Nephron progenitor cell (in vitro differentiated cells): ENCODE results near the gene MACROH2A2.

Experiments used
- DNase-seq: peaks from one replicate; pipeline ENCODE4 v3.0.0; 2021
- H3K27ac Mint-ChIP-seq: 2 replicates; pipeline ENCODE4 v1.8.0; 2021; ENCODE audit warnings: mild to moderate bottlenecking, moderate library complexity, mixed read lengths
- H3K27me3 Mint-ChIP-seq: 2 replicates; pipeline ENCODE4 v1.8.0; 2021; ENCODE audit warnings: mild to moderate bottlenecking, low read depth, mixed read lengths; ENCODE audit not compliant: poor library complexity
- H3K36me3 Mint-ChIP-seq: 2 replicates; pipeline ENCODE4 v1.8.0; 2021; ENCODE audit warnings: low read depth, mixed read lengths
- H3K4me1 Mint-ChIP-seq: 2 replicates; pipeline ENCODE4 v1.8.0; 2021; ENCODE audit warnings: mixed read lengths
- H3K4me3 Mint-ChIP-seq: 2 replicates; pipeline ENCODE4 v1.8.0; 2021; ENCODE audit warnings: mild to moderate bottlenecking, moderate library complexity, mixed read lengths
- H3K9me3 Mint-ChIP-seq: 2 replicates; pipeline ENCODE4 v1.8.0; 2021; ENCODE audit warnings: mild to moderate bottlenecking, moderate library complexity, mixed read lengths
- TF ChIP-seq, protein P1 (sequence below): fragments of 200-600 bp; sonication (generic); IDR thresholded peaks from 2 replicates; pipeline ENCODE4 v1.5.0; 2021; ENCODE audit warnings: antibody characterized with exemption

Gene MACROH2A2

DNA sequence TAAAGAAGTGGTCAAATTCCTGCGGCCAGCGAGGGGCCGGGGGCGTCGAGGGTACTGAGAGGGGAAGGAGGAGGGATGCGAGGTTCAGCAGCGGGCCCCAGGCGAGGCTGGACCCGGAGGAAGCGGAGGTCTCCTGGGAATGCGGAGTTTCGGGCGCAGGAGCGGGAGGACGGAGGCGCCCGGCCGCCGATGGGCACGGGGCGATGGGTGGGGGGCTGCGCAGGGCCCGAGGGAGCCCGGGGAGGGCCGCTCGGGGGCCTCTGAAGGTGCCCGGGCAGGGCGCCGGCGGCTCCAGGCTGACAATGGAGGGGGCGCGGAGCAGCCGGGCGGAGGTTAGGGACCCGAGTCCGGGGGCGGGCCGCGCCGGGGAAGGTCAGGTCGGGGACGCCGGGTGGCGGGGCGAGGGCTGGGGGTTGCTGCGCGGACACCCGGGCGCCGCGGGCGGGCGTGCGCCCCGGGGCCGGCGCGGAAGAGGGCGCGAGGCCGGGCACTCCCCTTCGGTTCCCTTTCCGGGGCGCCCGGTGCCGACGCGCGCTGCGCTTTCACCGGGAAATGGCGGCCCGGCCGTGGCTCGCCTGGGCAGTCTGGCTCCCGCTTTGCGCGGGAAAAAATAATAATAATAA is 683 bp downstream of the MACROH2A2 start:
- Mint-ChIP-seq H3K4me3 (peak overlapping the region; percentile 95), H3K27me3 (peaks cover 3% of the 10 kb centered on the region), H3K9me3 (no peaks in the 10 kb centered on the region), H3K36me3 (peaks cover 7% of the 10 kb centered on the region), H3K4me1 (peaks cover 67% of the 10 kb centered on the region), H3K27ac (peak overlapping the region; percentile 94)
- TF ChIP-seq, protein P1, sequence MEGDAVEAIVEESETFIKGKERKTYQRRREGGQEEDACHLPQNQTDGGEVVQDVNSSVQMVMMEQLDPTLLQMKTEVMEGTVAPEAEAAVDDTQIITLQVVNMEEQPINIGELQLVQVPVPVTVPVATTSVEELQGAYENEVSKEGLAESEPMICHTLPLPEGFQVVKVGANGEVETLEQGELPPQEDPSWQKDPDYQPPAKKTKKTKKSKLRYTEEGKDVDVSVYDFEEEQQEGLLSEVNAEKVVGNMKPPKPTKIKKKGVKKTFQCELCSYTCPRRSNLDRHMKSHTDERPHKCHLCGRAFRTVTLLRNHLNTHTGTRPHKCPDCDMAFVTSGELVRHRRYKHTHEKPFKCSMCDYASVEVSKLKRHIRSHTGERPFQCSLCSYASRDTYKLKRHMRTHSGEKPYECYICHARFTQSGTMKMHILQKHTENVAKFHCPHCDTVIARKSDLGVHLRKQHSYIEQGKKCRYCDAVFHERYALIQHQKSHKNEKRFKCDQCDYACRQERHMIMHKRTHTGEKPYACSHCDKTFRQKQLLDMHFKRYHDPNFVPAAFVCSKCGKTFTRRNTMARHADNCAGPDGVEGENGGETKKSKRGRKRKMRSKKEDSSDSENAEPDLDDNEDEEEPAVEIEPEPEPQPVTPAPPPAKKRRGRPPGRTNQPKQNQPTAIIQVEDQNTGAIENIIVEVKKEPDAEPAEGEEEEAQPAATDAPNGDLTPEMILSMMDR = no peak
- DNase-seq = peak; percentile 62

DNA sequence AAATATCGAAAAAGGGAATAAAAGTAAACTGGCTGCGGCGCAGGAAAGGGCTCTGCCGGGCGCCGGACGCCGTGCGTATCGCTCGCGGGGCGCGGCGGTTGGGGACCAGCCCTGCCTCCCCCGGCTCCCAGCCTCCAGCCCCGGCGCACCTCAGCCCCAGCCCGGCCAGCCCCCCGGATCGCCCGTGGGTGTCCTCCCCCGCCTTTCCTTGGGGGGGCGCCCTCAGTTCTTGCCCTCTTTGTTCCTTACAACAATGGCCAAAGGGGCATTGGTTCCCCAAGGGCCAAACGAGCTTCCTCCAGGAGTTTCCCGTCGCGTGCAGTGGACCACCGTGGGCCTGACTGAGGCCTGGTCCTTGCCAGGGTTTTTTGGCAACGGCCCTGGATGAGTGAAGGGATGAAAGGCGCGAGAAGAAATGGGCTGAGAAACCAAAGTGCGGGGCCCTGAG is 1.2 kb downstream of the MACROH2A2 start:
- Mint-ChIP-seq H3K4me1 (peaks cover 62% of the 10 kb centered on the region), H3K4me3 (peak overlapping the region; percentile 95), H3K27me3 (peaks cover 3% of the 10 kb centered on the region), H3K9me3 (no peaks in the 10 kb centered on the region), H3K27ac (peak overlapping the region; percentile 84), H3K36me3 (peaks cover 12% of the 10 kb centered on the region)
- TF ChIP-seq, protein P1 = peak; percentile 31
- DNase-seq = peak; percentile 45

DNA sequence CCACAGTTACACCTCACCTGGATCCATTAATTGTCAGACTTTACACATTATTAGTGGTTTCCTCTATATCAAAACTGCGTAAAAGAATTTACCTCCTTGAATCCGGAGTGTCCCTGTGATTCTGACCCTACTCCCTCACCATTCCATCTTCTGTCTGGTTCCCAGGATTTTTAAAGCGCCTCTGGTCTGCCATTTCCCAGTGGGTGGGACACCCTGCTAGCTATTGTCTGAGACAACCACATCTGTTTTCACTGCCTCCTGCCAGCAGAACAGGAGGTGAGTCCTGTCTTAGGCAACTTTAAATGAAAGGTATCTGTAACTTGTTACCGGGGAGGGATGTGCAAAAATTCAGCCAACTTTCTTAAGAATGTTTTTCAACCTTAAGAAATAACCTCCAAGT is 2.3 kb downstream of the MACROH2A2 start:
- Mint-ChIP-seq H3K36me3 (peaks cover 14% of the 10 kb centered on the region), H3K9me3 (no peaks in the 10 kb centered on the region), H3K4me1 (peaks cover 53% of the 10 kb centered on the region), H3K4me3 (peak overlapping the region; percentile 95), H3K27ac (peak overlapping the region; percentile 84), H3K27me3 (peaks cover 5% of the 10 kb centered on the region)
- TF ChIP-seq, protein P1 = no peak
- DNase-seq = no peak

DNA sequence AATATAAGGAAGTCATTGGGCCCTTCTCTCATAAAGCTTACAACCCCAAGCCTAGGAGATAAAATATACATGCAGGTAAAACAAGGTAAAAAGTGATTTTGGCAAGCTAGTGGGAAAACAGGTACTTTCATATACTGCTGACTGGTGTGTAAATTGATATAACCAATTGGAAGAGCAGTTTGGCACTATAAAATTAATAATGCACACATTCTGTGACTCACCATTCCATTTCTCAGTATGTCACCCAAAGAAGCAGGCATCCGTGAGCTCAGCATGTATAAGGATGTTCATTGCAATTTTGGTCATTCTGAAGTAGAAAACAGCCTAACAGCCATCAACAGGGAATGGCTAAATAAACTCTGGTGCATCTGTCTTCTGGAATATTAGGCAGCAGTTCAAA is 2.9 kb downstream of the MACROH2A2 start:
- no peak for DNase-seq
- TF ChIP-seq, protein P1 = no peak
- H3K27me3 Mint-ChIP-seq = peaks cover 9% of the 10 kb centered on the region
- peaks cover 14% of the 10 kb centered on the region for H3K36me3 Mint-ChIP-seq
- H3K27ac Mint-ChIP-seq = no peak overlapping the region
- H3K9me3 Mint-ChIP-seq = no peaks in the 10 kb centered on the region
- H3K4me3 Mint-ChIP-seq = peak overlapping the region; percentile 95
- peaks cover 53% of the 10 kb centered on the region for H3K4me1 Mint-ChIP-seq

DNA sequence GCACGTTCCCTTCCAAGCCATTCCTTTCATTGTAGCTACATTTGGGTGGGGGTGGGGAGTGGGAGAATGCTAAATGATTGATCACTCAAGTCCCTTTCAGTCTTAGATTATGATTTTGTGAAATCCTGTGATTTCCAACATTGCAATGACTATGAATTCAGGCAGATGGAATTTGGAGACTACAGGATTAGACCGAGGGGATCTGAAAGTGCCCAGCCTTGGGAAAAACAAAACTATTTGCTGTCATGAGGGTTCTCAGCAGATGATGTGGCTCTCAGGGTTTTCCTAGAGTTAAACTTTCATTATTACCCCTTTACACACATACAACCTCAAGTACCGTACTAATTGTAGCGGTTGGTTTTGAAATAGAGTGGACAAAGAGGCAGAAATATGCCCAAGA is 4.7 kb downstream of the MACROH2A2 start:
- DNase-seq = no peak
- H3K36me3 Mint-ChIP-seq = peaks cover 14% of the 10 kb centered on the region

More for the DNA sequence above, 4.7 kb downstream of the MACROH2A2 start:
- TF ChIP-seq, protein P1 = no peak
- peaks cover 9% of the 10 kb centered on the region for H3K27me3 Mint-ChIP-seq
- no peak overlapping the region for H3K27ac Mint-ChIP-seq
- H3K4me1 Mint-ChIP-seq = peaks cover 52% of the 10 kb centered on the region
- no peak overlapping the region for H3K4me3 Mint-ChIP-seq
- H3K9me3 Mint-ChIP-seq = no peaks in the 10 kb centered on the region
